HepG2 (cell line): ENCODE results near the gene SMIM31.

Source experiments
- CTCF ChIP-seq: sonication (generic); formaldehyde crosslinking; IDR thresholded peaks from 2 replicates; pipeline ENCODE4 v1.5.0; 2020; ENCODE audit warnings: mild to moderate bottlenecking, missing genetic modification reagents, moderate library complexity
- JUND ChIP-seq: sonication (generic); formaldehyde crosslinking; IDR thresholded peaks from 2 replicates; pipeline ENCODE4 v1.8.0; 2022; ENCODE audit warnings: mild to moderate bottlenecking, missing genetic modification reagents
- KDM1A ChIP-seq: IDR thresholded peaks from 2 replicates; pipeline ENCODE4 v1.6.1; 2016; ENCODE audit warnings: missing compliant biosample characterization
- NCOA5 ChIP-seq: sonication (generic); formaldehyde crosslinking; IDR thresholded peaks from 2 replicates; pipeline ENCODE4 v1.4.0; 2020; ENCODE audit warnings: missing genetic modification reagents
- RAD21 ChIP-seq: fragments of 450-650 bp; formaldehyde crosslinking; IDR thresholded peaks from 2 replicates; pipeline ENCODE4 v1.5.0; 2020; ENCODE audit warnings: mild to moderate bottlenecking
- ZNF510 ChIP-seq: sonication (generic); formaldehyde crosslinking; IDR thresholded peaks from 2 replicates; pipeline ENCODE4 v1.4.0; 2020; ENCODE audit warnings: low read depth, mild to moderate bottlenecking, missing genetic modification reagents

- TF ChIP-seq RAD21 (CRISPR knock-in tag) (no peak), CTCF (CRISPR knock-in tag) (no peak), JUND (CRISPR knock-in tag) (no peak), NCOA5 (no peak), ZNF510 (no peak), KDM1A (CRISPR knock-in tag) (no peak)
Measured at GRCh38 chr4:164765096-164765495, 11.2 kb downstream of the SMIM31 start.
